Neural crest cell (in vitro differentiated cells): ENCODE data around the gene FGD4. TPM values are rescaled to one million over a fixed set of nuclear protein-coding genes. Genes with fewer than 3 reads are reported as not detected.

Experiments used
- DNase-seq: peaks from one replicate; pipeline ENCODE4 v3.0.0; 2021; ENCODE audit warnings: low read depth, mixed read lengths, low spot score
- H3K27ac Mint-ChIP-seq: one replicate; pipeline ENCODE4 v1.8.0; 2021; ENCODE audit warnings: mild to moderate bottlenecking, mixed read lengths; ENCODE audit not compliant: unreplicated experiment
- H3K27me3 Mint-ChIP-seq: 2 replicates; pipeline ENCODE4 v1.8.0; 2021; ENCODE audit warnings: low read depth, mild to moderate bottlenecking, mixed read lengths
- H3K36me3 Mint-ChIP-seq: 2 replicates; pipeline ENCODE4 v1.8.0; 2021; ENCODE audit warnings: low read depth, mild to moderate bottlenecking, mixed read lengths
- H3K4me1 Mint-ChIP-seq: 2 replicates; pipeline ENCODE4 v1.8.0; 2021; ENCODE audit warnings: mixed read lengths
- H3K4me3 Mint-ChIP-seq: one replicate; pipeline ENCODE4 v1.8.0; 2021; ENCODE audit warnings: mild to moderate bottlenecking, mixed read lengths
- H3K9me3 Mint-ChIP-seq: 2 replicates; pipeline ENCODE4 v1.8.0; 2021; ENCODE audit warnings: mixed read lengths
- total RNA-seq: library from RNA; stranded (reverse); gene quantifications from 2 replicates; pipeline ENCODE4 v1.2.1, GENCODE V29; 2021
- TF ChIP-seq, protein P1 (sequence below): fragments of 200-600 bp; sonication (generic); conservative IDR thresholded peaks from 2 replicates; pipeline ENCODE4 v1.5.0; 2021; ENCODE audit warnings: antibody characterized with exemption, mild to moderate bottlenecking

The FGD4 gene
- total RNA-seq, 1 donor from 2014 or later = 35.8 TPM

DNA sequence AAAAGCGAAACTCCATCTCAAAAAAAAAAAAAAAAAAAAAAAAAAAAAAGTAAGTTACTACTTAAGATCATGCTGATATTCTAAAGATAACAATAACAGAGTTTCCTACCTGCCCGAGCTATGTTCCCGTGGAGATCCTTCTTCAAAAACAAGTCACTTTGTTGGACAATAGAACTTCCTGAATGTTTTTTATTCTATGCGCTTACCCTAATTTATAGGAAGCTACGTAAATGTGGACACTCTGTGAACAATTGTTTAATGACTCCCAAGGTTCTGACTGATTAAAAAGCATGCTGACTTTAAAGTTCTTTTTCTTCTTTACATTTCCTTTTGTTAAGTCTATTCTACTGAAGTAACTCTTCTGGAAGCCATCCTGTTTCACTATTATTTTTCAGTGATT lies 52.5 kb downstream of the FGD4 start:
- Mint-ChIP-seq H3K27ac (no peak overlapping the region), H3K36me3 (no peaks in the 10 kb centered on the region), H3K9me3 (no peaks in the 10 kb centered on the region), H3K4me3 (no peak overlapping the region), H3K4me1 (peaks cover 43% of the 10 kb centered on the region), H3K27me3 (no peaks in the 10 kb centered on the region)
- DNase-seq = no peak
- TF ChIP-seq, protein P1, sequence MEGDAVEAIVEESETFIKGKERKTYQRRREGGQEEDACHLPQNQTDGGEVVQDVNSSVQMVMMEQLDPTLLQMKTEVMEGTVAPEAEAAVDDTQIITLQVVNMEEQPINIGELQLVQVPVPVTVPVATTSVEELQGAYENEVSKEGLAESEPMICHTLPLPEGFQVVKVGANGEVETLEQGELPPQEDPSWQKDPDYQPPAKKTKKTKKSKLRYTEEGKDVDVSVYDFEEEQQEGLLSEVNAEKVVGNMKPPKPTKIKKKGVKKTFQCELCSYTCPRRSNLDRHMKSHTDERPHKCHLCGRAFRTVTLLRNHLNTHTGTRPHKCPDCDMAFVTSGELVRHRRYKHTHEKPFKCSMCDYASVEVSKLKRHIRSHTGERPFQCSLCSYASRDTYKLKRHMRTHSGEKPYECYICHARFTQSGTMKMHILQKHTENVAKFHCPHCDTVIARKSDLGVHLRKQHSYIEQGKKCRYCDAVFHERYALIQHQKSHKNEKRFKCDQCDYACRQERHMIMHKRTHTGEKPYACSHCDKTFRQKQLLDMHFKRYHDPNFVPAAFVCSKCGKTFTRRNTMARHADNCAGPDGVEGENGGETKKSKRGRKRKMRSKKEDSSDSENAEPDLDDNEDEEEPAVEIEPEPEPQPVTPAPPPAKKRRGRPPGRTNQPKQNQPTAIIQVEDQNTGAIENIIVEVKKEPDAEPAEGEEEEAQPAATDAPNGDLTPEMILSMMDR = no peak

DNA sequence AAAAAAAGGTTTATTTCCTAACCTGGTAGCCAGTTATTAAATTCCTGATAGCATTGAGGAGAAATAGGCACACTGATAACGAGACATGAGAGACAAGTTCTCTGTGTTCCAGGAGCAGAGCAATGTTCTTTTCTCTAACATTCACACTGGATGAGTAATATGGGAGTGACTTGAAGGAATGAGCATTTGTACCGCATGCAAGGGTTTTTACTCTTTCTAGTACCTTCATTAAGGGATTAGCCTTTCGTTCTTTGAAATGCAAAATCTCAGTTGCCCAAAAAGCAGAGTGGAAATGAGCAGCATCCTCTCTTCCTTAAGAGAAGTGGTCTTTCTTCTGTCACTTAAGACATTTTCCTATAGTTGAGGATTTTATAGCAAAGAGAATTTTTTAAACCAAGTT lies 54.7 kb downstream of the FGD4 start:
- no peaks in the 10 kb centered on the region for H3K27me3 Mint-ChIP-seq
- DNase-seq = no peak
- no peak overlapping the region for H3K27ac Mint-ChIP-seq
- no peaks in the 10 kb centered on the region for H3K9me3 Mint-ChIP-seq
- TF ChIP-seq, protein P1 = no peak
- no peak overlapping the region for H3K4me3 Mint-ChIP-seq
- H3K36me3 Mint-ChIP-seq = no peaks in the 10 kb centered on the region
- peaks cover 44% of the 10 kb centered on the region for H3K4me1 Mint-ChIP-seq

DNA sequence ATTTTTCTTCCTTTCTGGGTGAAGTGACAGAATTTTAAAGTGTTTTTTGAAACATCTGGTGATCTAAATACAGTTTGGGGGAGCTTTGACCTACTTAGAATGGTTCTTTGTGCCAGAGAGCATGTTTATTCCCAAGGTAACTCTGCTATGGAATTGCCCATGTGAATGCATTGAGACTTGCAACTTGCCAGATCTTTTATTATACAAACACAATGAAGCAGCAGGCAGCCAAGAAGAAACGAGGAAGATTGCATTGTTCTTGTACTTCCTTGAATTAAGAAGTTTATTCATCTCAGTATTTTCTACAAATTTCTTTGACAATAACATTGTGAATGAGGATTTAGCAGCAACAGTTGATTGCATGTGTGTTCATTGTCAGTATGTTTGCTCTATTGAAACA lies 55.5 kb downstream of the FGD4 start:
- H3K4me1 Mint-ChIP-seq = peaks cover 42% of the 10 kb centered on the region
- no peaks in the 10 kb centered on the region for H3K36me3 Mint-ChIP-seq
- peak overlapping the region; percentile 14 for H3K27ac Mint-ChIP-seq
- peak overlapping the region; percentile 29 for H3K4me3 Mint-ChIP-seq
- H3K9me3 Mint-ChIP-seq = no peaks in the 10 kb centered on the region
- TF ChIP-seq, protein P1 = no peak
- no peaks in the 10 kb centered on the region for H3K27me3 Mint-ChIP-seq
- no peak for DNase-seq

DNA sequence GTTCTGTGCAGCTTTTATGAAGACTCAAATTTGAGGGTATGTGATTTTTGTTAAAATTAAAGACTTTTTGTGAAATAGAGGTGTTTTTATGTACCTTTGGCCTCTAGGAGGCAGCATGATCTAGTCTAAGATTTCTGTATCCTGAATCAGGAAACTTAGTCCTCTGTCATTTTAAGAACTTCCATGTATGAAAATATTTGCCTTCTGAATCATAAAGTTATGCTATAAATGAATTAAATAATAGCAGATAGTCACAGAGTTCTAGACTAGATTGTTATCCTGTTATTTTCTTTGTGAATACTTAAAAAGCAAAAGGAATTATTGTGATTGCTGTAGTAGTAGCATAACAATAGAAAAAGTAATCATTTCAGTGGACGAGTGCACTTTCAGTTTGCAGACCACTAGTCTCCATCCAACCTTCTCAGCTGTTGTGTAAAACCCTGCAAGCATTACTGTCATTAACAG lies 56.3 kb downstream of the FGD4 start:
- H3K27me3 Mint-ChIP-seq = no peaks in the 10 kb centered on the region
- no peaks in the 10 kb centered on the region for H3K9me3 Mint-ChIP-seq
- DNase-seq = peak; percentile 23
- H3K4me3 Mint-ChIP-seq = peak overlapping the region; percentile 69
- no peaks in the 10 kb centered on the region for H3K36me3 Mint-ChIP-seq
- no peak overlapping the region for H3K27ac Mint-ChIP-seq
- H3K4me1 Mint-ChIP-seq = peaks cover 40% of the 10 kb centered on the region
- TF ChIP-seq, protein P1 = peak; percentile 97

DNA sequence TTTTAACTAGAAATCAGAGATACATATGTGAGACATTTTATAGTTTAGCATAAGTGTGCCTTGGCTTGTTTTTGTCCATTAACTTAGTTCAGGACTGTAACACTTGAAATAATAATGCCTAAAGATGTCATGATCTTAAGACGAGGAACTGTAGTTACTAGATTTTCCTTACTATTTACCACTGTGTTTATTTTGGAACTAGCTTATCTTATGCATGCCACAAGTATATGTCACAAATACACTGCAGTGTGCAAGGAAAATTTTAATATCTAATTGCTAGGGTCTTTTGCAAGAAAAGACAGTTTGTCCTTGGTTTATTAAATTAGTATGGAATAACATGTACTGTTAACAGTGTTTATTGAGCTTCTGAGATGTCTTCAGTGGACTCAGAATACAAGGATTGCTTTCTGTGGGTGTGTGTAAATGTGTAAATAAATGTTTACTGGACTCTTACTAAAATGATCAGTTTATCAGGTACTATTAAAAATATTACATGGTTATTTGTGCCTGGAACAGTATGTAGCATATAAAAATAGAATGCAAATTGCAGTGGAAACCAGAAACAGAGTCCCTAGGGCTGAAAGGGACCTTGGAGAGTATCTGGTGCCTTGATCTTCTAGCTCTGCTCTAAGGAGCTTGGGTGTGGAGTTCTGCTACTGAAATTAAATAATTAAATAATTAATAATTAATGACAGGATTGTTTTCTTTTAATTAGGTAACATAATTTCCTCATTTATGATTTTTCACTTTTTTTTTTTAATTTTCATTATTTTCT lies 58.1 kb downstream of the FGD4 start:
- H3K36me3 Mint-ChIP-seq = no peaks in the 10 kb centered on the region
- H3K4me1 Mint-ChIP-seq = peaks cover 30% of the 10 kb centered on the region
- no peaks in the 10 kb centered on the region for H3K9me3 Mint-ChIP-seq
- TF ChIP-seq, protein P1 = no peak
- no peak overlapping the region for H3K27ac Mint-ChIP-seq
- H3K4me3 Mint-ChIP-seq = no peak overlapping the region
- no peak for DNase-seq
- no peaks in the 10 kb centered on the region for H3K27me3 Mint-ChIP-seq
